TTC549 (cell line): Measurements from ENCODE around the gene IFT52.

Experiments
- FAIRE-seq: peaks from 2 replicates; lab custom pipeline; 2012; peaks lifted over from hg19 to GRCh38; lab: Jason Lieb, UNC

Gene IFT52

GRCh38 chr20:43590392-43591303 is at the start of gene IFT52:
Gene IFT52 (plus strand): TSS chr20:43590937. CDS start chr20:43594699, 3,762 bp downstream.
- FAIRE-seq: no peak

GRCh38 chr20:43541214-43541613 is 49.5 kb upstream of the IFT52 start:
- no peak for FAIRE-seq

GRCh38 chr20:43542161-43542560 is 48.6 kb upstream of the IFT52 start:
- FAIRE-seq: no peak

- no peak for FAIRE-seq
Measured at GRCh38 chr20:43542674-43543073, 48.1 kb upstream of the IFT52 start.

- FAIRE-seq: no peak
Measured at GRCh38 chr20:43543138-43543537, 47.6 kb upstream of the IFT52 start.

GRCh38 chr20:43544501-43544900 is 46.2 kb upstream of the IFT52 start:
- FAIRE-seq: no peak

- FAIRE-seq: no peak
Measured at GRCh38 chr20:43545837-43546578, 44.7 kb upstream of the IFT52 start.

GRCh38 chr20:43548273-43548880 is 42.4 kb upstream of the IFT52 start:
- FAIRE-seq: no peak

GRCh38 chr20:43549416-43550065 is 41.2 kb upstream of the IFT52 start:
- no peak for FAIRE-seq

- no peak for FAIRE-seq
Measured at GRCh38 chr20:43550456-43550855, 40.3 kb upstream of the IFT52 start.

GRCh38 chr20:43554369-43554768 is 36.4 kb upstream of the IFT52 start:
- no peak for FAIRE-seq

- no peak for FAIRE-seq
Measured at GRCh38 chr20:43558412-43559146, 32.2 kb upstream of the IFT52 start, which contains the start of gene SGK2. Gene SGK2 (plus strand): TSS chr20:43559027. CDS start chr20:43566496, 7,469 bp downstream.

GRCh38 chr20:43559147-43559987 is 31.4 kb upstream of the IFT52 start:
- no peak for FAIRE-seq

- no peak for FAIRE-seq
Measured at GRCh38 chr20:43560974-43561373, 29.8 kb upstream of the IFT52 start.

- no peak for FAIRE-seq
Measured at GRCh38 chr20:43563429-43563828, 27.3 kb upstream of the IFT52 start.

- FAIRE-seq: no peak
Measured at GRCh38 chr20:43563991-43564390, 26.7 kb upstream of the IFT52 start.

- FAIRE-seq: no peak
Measured at GRCh38 chr20:43564455-43564854, 26.3 kb upstream of the IFT52 start.

GRCh38 chr20:43564993-43565757 is 25.6 kb upstream of the IFT52 start:
- FAIRE-seq: no peak

- FAIRE-seq: no peak
Measured at GRCh38 chr20:43565758-43566104, 25.0 kb upstream of the IFT52 start.

GRCh38 chr20:43567477-43567876 is 23.3 kb upstream of the IFT52 start:
- no peak for FAIRE-seq
